A673 (cell line): ENCODE data around the gene SLC8A3. TPM values are rescaled to one million over a fixed set of nuclear protein-coding genes. Genes with fewer than 3 reads are reported as not detected.
A peak's percentile ranks its signal among the peaks of the same experiment; 100 is the strongest.

Experiments used
- BruUV-seq: library from RNA; stranded (reverse); fragments of 400-500 nt; replicated peaks from 2 replicates; lab custom pipeline; 2021; lab: Mats Ljungman, UMichigan
- CTCF ChIA-PET: fragments of 300-600 bp; sonication (Branson Sonifier 250); formaldehyde crosslinking; loops from one replicate; lab custom pipeline; 2022; ENCODE audit warnings: antibody characterized with exemption; lab: Charles Lee
- POLR2A ChIA-PET: fragments of 300-600 bp; sonication (Branson Sonifier 250); formaldehyde crosslinking; loops from one replicate; lab custom pipeline; 2022; ENCODE audit warnings: antibody characterized with exemption; ENCODE audit not compliant: low non-redundant PET; lab: Charles Lee
- DNase-seq: peaks from one replicate; pipeline ENCODE4 v3.0.0-alpha.2; 2015; ENCODE audit warnings: low spot score
- H3K27ac ChIP-seq: fragments of 200-600 bp; sonication (generic); 2 replicates; pipeline ENCODE4 v1.5.1; 2016; ENCODE audit warnings: mixed run types, low read depth, mild to moderate bottlenecking, mixed read lengths, antibody characterized with exemption, low read length; ENCODE audit not compliant: poor library complexity, severe bottlenecking
- H3K27me3 ChIP-seq: fragments of 200-600 bp; sonication (generic); replicated peaks from 2 replicates; pipeline ENCODE4 v1.6.1; 2017; ENCODE audit warnings: mixed run types, low read depth, mild to moderate bottlenecking, mixed read lengths, antibody characterized with exemption, low read length; ENCODE audit not compliant: insufficient read depth, poor library complexity
- H3K36me3 ChIP-seq: fragments of 200-600 bp; sonication (generic); 2 replicates; pipeline ENCODE4 v1.6.1; 2016; ENCODE audit warnings: mixed run types, mild to moderate bottlenecking, mixed read lengths, antibody characterized with exemption, low read length; ENCODE audit not compliant: insufficient read depth, poor library complexity, severe bottlenecking
- H3K4me1 ChIP-seq: fragments of 200-600 bp; sonication (generic); 2 replicates; pipeline ENCODE4 v1.6.1; 2017; ENCODE audit warnings: mixed run types, mild to moderate bottlenecking, mixed read lengths, antibody characterized with exemption, low read length; ENCODE audit not compliant: insufficient read depth, poor library complexity, severe bottlenecking
- H3K4me3 ChIP-seq: fragments of 200-600 bp; sonication (generic); 2 replicates; pipeline ENCODE4 v1.5.1; 2016; ENCODE audit warnings: low read depth, mixed run types, mild to moderate bottlenecking, mixed read lengths, low read length; ENCODE audit not compliant: poor library complexity, severe bottlenecking
- H3K9me3 ChIP-seq: fragments of 200-600 bp; sonication (generic); 2 replicates; pipeline ENCODE4 v1.6.1; 2016; ENCODE audit warnings: mixed run types, low read depth, mild to moderate bottlenecking, mixed read lengths, antibody characterized with exemption, low read length; ENCODE audit not compliant: poor library complexity, severe bottlenecking
- EZH2 ChIP-seq: fragments of 200-600 bp; sonication (generic); IDR thresholded peaks from 2 replicates; pipeline ENCODE4 v1.6.1; 2017; ENCODE audit warnings: borderline replicate concordance, low read depth, mild to moderate bottlenecking, mixed read lengths, antibody characterized with exemption, low read length; ENCODE audit not compliant: poor library complexity, severe bottlenecking
- intact Hi-C: fragments of 100-400 bp; cut with micrococcal nuclease; formaldehyde crosslinking; loops from one replicate; pipeline ENCODE4 v1.10.0; 2022; ENCODE audit not compliant: unreplicated experiment
- total RNA-seq: library from RNA; stranded (reverse); gene quantifications from 2 replicates; pipeline ENCODE4 v1.2.3, GENCODE V29; 2021
- TF ChIP-seq, protein P1 (sequence below): fragments of 300-800, 200-600 bp; sonication (generic); conservative IDR thresholded peaks from 2 replicates; pipeline ENCODE4 v1.5.1; 2017; ENCODE audit warnings: low read depth, mild to moderate bottlenecking, antibody characterized with exemption, low read length, moderate library complexity, mixed read lengths

The SLC8A3 gene
- total RNA-seq, 1 experiment from 2014 or later, result not detected

DNA sequence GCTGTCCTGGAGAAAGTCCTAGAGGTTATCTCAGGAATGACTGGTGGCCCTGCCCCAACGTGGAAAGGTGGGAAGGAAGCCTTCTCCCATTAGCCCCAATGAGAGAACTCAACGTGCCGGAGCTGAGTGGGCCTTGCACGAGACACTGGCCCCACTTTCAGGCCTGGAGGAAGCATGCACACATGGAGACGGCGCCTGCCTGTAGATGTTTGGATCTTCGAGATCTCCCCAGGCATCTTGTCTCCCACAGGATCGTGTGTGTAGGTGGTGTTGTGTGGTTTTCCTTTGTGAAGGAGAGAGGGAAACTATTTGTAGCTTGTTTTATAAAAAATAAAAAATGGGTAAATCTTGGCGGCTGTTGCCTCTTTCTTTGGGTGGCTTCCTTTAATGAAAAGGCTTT is 156.7 kb downstream of the SLC8A3 start:
- no peak for DNase-seq
- POLR2A ChIA-PET, result no interaction called here
- Histone ChIP-seq H3K4me1 (no peaks in the 10 kb centered on the region), H3K27me3 (peaks cover 12% of the 10 kb centered on the region), H3K36me3 (no peaks in the 10 kb centered on the region), H3K4me3 (no peak overlapping the region), H3K9me3 (no peaks in the 10 kb centered on the region), H3K27ac (no peak overlapping the region)
- BruUV-seq, result no TSS peak
- no peak for TF ChIP-seq EZH2
- TF ChIP-seq, protein P1, sequence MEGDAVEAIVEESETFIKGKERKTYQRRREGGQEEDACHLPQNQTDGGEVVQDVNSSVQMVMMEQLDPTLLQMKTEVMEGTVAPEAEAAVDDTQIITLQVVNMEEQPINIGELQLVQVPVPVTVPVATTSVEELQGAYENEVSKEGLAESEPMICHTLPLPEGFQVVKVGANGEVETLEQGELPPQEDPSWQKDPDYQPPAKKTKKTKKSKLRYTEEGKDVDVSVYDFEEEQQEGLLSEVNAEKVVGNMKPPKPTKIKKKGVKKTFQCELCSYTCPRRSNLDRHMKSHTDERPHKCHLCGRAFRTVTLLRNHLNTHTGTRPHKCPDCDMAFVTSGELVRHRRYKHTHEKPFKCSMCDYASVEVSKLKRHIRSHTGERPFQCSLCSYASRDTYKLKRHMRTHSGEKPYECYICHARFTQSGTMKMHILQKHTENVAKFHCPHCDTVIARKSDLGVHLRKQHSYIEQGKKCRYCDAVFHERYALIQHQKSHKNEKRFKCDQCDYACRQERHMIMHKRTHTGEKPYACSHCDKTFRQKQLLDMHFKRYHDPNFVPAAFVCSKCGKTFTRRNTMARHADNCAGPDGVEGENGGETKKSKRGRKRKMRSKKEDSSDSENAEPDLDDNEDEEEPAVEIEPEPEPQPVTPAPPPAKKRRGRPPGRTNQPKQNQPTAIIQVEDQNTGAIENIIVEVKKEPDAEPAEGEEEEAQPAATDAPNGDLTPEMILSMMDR, result no peak
- CTCF ChIA-PET, result interaction anchor here (1.0 kb wide), 1 partner anchor 213 kb away, joined by 3 read pairs; no protein-coding TSS in a partner anchor
- intact Hi-C loops, result no loop called here

DNA sequence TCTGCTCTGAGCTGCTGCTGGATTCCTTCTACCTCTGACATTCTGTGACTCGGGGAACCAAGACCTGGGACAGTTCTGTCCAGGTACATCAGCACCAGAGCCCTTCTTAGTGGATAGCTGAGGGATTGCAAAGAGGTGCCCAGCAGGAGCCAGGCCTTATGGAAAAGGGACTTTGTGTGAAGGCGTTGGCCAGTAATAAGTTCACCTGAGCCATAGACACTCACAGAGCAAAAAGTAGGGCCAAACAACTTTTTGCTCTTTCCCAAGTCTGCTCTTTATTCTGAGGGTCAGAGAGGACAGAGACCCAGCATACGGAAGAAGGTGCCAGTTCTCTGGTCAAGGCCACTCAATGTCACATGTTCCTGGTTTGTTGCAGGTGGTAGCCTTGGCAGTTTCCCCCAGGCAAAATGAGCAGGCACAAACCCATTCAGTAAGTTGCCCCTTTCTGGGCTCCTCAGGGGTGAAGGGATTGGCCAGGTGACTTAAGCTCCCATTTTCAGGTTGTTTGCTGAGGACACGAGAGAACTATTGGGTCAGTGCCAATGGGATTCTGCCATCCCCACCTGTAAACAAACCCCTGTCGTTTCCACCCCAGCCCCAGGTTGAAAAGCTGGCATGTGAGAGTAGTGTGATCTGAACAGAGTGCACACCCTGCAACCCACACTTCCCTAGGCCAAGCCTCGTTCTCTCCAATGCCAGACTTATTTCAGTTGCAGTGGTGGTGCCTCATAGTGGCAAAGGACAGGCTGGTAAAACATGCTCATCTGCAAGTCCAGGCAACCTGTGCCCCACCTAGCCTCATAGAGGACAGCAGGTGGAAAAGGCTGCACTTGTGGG is 159.2 kb downstream of the SLC8A3 start:
- no peak overlapping the region for H3K4me3 ChIP-seq
- intact Hi-C loops, result loop anchor here (5.0 kb wide), 2 partner anchors 152 to 447 kb away; partner anchors contain the start of gene SMOC1

DNA sequence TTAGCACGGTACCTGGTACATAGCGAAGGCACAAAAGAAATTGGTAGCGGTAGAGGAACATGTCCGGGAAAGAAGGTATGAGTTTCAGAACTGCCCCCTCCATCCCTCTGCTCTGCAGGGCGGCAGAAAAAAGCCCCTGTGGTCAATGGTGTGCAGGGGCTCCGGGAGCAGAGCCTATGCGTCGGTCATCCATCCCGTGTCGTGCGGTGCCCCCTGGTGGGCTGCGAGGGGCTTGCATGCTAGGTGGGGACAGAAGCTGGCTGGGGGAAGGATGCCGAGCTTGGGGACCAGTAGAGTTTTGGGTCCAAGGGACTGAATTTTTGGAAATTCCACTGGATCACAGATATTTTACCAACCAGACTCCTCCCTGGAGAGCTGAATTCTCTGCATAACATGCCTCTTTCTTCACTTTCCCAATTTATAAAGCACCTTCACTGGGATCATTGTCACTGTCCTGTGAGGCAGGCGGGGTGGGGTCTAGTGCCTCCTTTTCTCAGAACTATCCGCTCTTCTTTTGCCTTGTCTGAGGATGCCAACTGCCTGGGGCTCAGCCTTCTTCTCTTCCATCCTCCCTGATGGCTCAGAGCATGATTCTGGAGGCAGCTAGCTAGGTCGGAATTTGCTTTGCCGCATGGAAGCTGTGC is 160.8 kb downstream of the SLC8A3 start:
- BruUV-seq, result no TSS peak
- Histone ChIP-seq H3K9me3 (no peaks in the 10 kb centered on the region), H3K4me3 (no peak overlapping the region), H3K27me3 (peaks cover 12% of the 10 kb centered on the region), H3K36me3 (no peaks in the 10 kb centered on the region), H3K27ac (no peak overlapping the region), H3K4me1 (no peaks in the 10 kb centered on the region)
- ChIA-PET CTCF (interaction anchor here (0.5 to 1.9 kb wide), 8 partner anchors 20 to 492 kb away, joined by 3 to 27 read pairs (median 5); no protein-coding TSS in a partner anchor), POLR2A (interaction anchor here (0.6 kb wide), 1 partner anchor 209 kb away, joined by 3 read pairs; no protein-coding TSS in a partner anchor)
- intact Hi-C loops, result loop anchor here (1.0 to 5.0 kb wide), 3 partner anchors 151 to 446 kb away; partner anchors contain the start of gene SMOC1
- peak; percentile 65 for DNase-seq
- TF ChIP-seq EZH2, result no peak
- TF ChIP-seq, protein P1, result peak; percentile 88

More for the DNA sequence above, 159.2 kb downstream of the SLC8A3 start:
- no peak for DNase-seq
- no peaks in the 10 kb centered on the region for H3K4me1 ChIP-seq
- TF ChIP-seq EZH2, result no peak
- TF ChIP-seq, protein P1, result no peak
- no peaks in the 10 kb centered on the region for H3K36me3 ChIP-seq
- peaks cover 12% of the 10 kb centered on the region for H3K27me3 ChIP-seq
- no peaks in the 10 kb centered on the region for H3K9me3 ChIP-seq
- ChIA-PET POLR2A (no interaction called here), CTCF (no interaction called here)
- H3K27ac ChIP-seq, result no peak overlapping the region
- no TSS peak for BruUV-seq
